IPS-15b (cell line): ENCODE data around the gene HMGXB3.

Source experiments
- H3K27me3 ChIP-seq: one replicate; pipeline ENCODE4 v1.6.1; 2013; ENCODE audit warnings: low read length; ENCODE audit not compliant: control insufficient read depth, insufficient read depth
- H3K36me3 ChIP-seq: one replicate; pipeline ENCODE4 v1.6.1; 2013; ENCODE audit warnings: low read length; ENCODE audit not compliant: control insufficient read depth, insufficient read depth
- H3K4me1 ChIP-seq: one replicate; pipeline ENCODE4 v1.6.1; 2013; ENCODE audit warnings: mild to moderate bottlenecking, low read length; ENCODE audit not compliant: control insufficient read depth, insufficient read depth
- H3K4me3 ChIP-seq: one replicate; pipeline ENCODE4 v1.5.1; 2013; ENCODE audit warnings: low read depth, low read length
- H3K9ac ChIP-seq: one replicate; pipeline ENCODE4 v1.6.1; 2013; ENCODE audit warnings: low read depth, mild to moderate bottlenecking, low read length
- H3K9me3 ChIP-seq: one replicate; pipeline ENCODE4 v1.6.1; 2013; ENCODE audit warnings: mild to moderate bottlenecking, low read length; ENCODE audit not compliant: control insufficient read depth, insufficient read depth

The HMGXB3 gene

DNA sequence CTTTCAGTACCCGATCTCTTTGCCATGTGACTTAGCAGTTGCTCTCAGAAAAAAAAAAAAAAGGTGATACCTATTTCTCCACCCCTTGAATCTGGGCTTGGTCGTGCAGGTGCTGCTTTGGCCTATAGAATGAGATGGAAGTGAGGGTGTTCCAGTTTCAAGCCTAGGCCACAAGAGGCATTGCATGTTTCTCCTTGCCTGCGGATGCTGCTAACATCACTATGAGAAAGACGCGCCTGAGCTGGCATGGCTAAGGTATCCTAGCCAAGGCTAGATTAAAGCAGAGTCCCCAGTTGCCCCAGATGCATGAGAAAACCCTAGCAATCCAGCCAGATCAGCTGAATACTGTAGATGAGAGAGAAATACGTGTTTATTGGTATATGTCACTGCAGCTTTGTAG lies 100.5 kb downstream of the HMGXB3 start:
- Histone ChIP-seq H3K27me3 (no peaks in the 10 kb centered on the region), H3K4me3 (no peak overlapping the region), H3K36me3 (no peaks in the 10 kb centered on the region), H3K4me1 (no peaks in the 10 kb centered on the region), H3K9ac (no peak overlapping the region), H3K9me3 (no peaks in the 10 kb centered on the region)
